Transverse colon (tissue), 4 donors: ENCODE measurements around the gene TMEM108. TPM values are rescaled to one million over a fixed set of nuclear protein-coding genes. Genes with fewer than 3 reads are reported as not detected.

Source experiments
- DNase-seq: peaks from one replicate; pipeline ENCODE4 v3.0.0-alpha.2; 2019
- H3K27ac ChIP-seq, 4 donors: fragments of 200-600 bp; sonication (generic); 2 replicates each; pipeline ENCODE4 v1.5.1; 2016 to 2018; ENCODE audit warnings: inconsistent platforms in 4 of 4
- H3K27me3 ChIP-seq: fragments of 200-600 bp; sonication (generic); 2 replicates; pipeline ENCODE4 v1.5.1; 2017; ENCODE audit warnings: inconsistent platforms
- H3K36me3 ChIP-seq, 4 donors: fragments of 200-600 bp; sonication (generic); 2 replicates each; pipeline ENCODE4 v1.5.1; 2017 to 2019; ENCODE audit warnings: inconsistent platforms in 4 of 4
- H3K4me1 ChIP-seq, 4 donors: fragments of 200-600 bp; sonication (generic); 2 replicates each; pipeline ENCODE4 v1.5.1; 2017 to 2020; ENCODE audit warnings: inconsistent platforms in 4 of 4
- H3K4me3 ChIP-seq, 4 donors: fragments of 200-600 bp; sonication (generic); 1 replicate in 1 of 4; 2 replicates in 3 of 4; pipeline versions ENCODE4 v1.5.1 to v1.6.1; 2017 to 2019; ENCODE audit warnings: inconsistent platforms in 4 of 4
- H3K9me3 ChIP-seq, 2 donors: fragments of 200-600 bp; sonication (generic); 2 replicates each; pipeline ENCODE4 v1.5.1; 2017 to 2019; ENCODE audit warnings: inconsistent platforms in 2 of 2
- EP300 ChIP-seq: sonication (generic); formaldehyde crosslinking; IDR thresholded peaks from one replicate; pipeline ENCODE4 v1.6.1; 2017; ENCODE audit warnings: antibody characterized with exemption, low read depth
- POLR2A ChIP-seq: fragments of 450-650 bp; IDR thresholded peaks from one replicate; pipeline ENCODE4 v1.6.1; 2016; ENCODE audit warnings: antibody characterized with exemption, mild to moderate bottlenecking, moderate library complexity
- POLR2AphosphoS5 ChIP-seq, 3 donors: sonication (generic); formaldehyde crosslinking; IDR thresholded peaks; one replicate each; pipeline ENCODE4 v1.6.1; 2016; ENCODE audit warnings: antibody characterized with exemption in 3 of 3
- WGBS, 2 donors: methylation state at CpG; one replicate each; pipeline ENCODE4 v1.1.5; 2018; ENCODE audit warnings: low coverage in 1 of 2; 5-methylcytosine and 5-hydroxymethylcytosine counted together
- in situ Hi-C, 4 donors: fragments of 200-750 bp; cut with MboI; loops; one replicate each; pipeline versions ENCODE4 v1.15.0 to v1.15.1; 2017; ENCODE audit warnings: low sequenced_read_pairs in 3 of 4, low pct_ligation_motif_present in 1 of 4, low pct_unique_long_range_greater_than_20kb in 1 of 4
- intact Hi-C: fragments of 100-400 bp; cut with DNase I; formaldehyde crosslinking; loops from one replicate; pipeline ENCODE4 v1.15.1; 2023; ENCODE audit warnings: low total_unique reads
- total RNA-seq, 4 donors: library from RNA; depleted of rRNA; stranded (reverse); fragments of >200 nt; gene quantifications; one replicate each; pipeline ENCODE4 v1.1.0, GENCODE V29; 2016
- TF ChIP-seq, protein P1 (sequence below), 5 experiments: fragments of 200-600 bp in 3 of 5; fragments of 450-650 bp in 2 of 5; sonication (generic) in 3 of 5; IDR thresholded peaks; 1 replicate in 2 of 5; 2 replicates in 3 of 5; pipeline ENCODE4 v1.5.1; 2016 to 2017; ENCODE audit warnings: antibody characterized with exemption in 5 of 5, inconsistent platforms in 3 of 5, mild to moderate bottlenecking in 2 of 5, moderate library complexity in 1 of 5

TMEM108 gene
- total RNA-seq, 4 donors from 2014 or later, result 0.14 to 1.4 (median 0.80) TPM; not detected in 1

DNA sequence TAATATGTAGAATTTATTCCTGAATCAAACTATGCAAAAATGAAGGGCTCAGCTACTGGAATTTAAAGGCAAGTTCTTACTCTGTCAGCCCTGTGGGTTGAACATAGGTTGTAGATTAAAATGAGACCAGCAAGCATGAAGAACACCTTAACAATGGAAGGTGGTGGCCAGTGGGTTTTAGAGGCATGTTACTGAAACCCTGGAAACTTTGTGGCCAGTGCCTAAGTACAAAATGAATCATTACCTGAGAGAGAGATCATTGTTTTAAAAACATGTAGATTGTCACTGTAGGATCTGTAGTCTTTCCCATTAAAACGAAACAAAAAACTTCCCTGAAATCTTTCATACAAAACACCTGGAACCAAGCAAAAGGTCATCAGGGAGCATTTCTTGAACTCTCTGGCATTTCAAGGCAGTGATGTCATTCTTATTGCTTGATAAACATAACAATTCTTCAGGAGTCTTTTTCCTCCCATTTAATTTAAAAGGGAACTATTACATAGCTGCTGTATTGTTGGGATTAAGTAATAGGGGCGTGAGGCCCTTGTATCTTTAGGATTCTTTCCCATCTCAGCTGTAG lies 51.8 kb downstream of the TMEM108 start:
- DNase-seq, result no peak
- H3K4me3 ChIP-seq, result no peak overlapping the region
- no peak overlapping the region for H3K27ac ChIP-seq
- no peaks in the 10 kb centered on the region for H3K27me3 ChIP-seq
- intact Hi-C loops, result no loop called here
- H3K9me3 ChIP-seq, result no peaks in the 10 kb centered on the region
- in situ Hi-C loops, result no loop called here
- 41 to 62% methylated on average over 2 of the region's 2 CpGs for WGBS, 2 donors
- no peaks in the 10 kb centered on the region for H3K4me1 ChIP-seq
- no peaks in the 10 kb centered on the region for H3K36me3 ChIP-seq
- TF ChIP-seq POLR2A (no peak), EP300 (no peak)

GRCh38 chr3:133092681-133093080 lies 54.5 kb downstream of the TMEM108 start:
- H3K4me1 ChIP-seq, result no peaks in the 10 kb centered on the region
- no peaks in the 10 kb centered on the region for H3K9me3 ChIP-seq
- in situ Hi-C loops (no loop called here), intact Hi-C loops (no loop called here)
- no peak overlapping the region for H3K27ac ChIP-seq
- TF ChIP-seq POLR2A (no peak), POLR2AphosphoS5 (IDR thresholded peaks at IDR 0.05) (no peak), EP300 (no peak)
- TF ChIP-seq, protein P1, sequence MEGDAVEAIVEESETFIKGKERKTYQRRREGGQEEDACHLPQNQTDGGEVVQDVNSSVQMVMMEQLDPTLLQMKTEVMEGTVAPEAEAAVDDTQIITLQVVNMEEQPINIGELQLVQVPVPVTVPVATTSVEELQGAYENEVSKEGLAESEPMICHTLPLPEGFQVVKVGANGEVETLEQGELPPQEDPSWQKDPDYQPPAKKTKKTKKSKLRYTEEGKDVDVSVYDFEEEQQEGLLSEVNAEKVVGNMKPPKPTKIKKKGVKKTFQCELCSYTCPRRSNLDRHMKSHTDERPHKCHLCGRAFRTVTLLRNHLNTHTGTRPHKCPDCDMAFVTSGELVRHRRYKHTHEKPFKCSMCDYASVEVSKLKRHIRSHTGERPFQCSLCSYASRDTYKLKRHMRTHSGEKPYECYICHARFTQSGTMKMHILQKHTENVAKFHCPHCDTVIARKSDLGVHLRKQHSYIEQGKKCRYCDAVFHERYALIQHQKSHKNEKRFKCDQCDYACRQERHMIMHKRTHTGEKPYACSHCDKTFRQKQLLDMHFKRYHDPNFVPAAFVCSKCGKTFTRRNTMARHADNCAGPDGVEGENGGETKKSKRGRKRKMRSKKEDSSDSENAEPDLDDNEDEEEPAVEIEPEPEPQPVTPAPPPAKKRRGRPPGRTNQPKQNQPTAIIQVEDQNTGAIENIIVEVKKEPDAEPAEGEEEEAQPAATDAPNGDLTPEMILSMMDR (IDR thresholded peaks at IDR 0.05), result no peak
- H3K36me3 ChIP-seq, result no peaks in the 10 kb centered on the region
- no peak for DNase-seq
- H3K27me3 ChIP-seq, result no peaks in the 10 kb centered on the region
- no peak overlapping the region for H3K4me3 ChIP-seq
- WGBS, 2 donors, result 70 to 90% methylated on average over 1 to 2 of the region's 2 CpGs

DNA sequence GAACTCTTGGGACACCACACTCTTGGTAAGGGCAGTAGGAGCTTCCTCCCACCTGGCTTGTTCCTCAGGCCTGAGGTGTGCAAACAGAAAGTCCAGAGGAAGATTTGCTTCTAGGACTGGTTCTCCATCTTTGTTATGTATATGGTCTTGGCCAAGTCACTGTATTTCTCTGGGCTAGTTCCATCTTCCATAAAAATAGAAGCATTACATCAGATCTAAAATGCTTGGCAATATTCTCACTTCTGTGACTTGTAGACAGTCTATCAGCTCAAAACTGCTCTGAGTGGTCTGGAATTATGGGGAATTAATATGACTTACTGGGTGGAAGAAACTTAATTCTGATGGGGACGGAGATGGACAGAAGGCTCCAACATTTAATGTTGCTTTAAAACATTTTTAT lies 55.2 kb downstream of the TMEM108 start:
- no peaks in the 10 kb centered on the region for H3K27me3 ChIP-seq
- in situ Hi-C loops (no loop called here), intact Hi-C loops (no loop called here)
- H3K4me1 ChIP-seq, result no peaks in the 10 kb centered on the region
- DNase-seq, result no peak
- no peak for TF ChIP-seq EP300
- TF ChIP-seq POLR2AphosphoS5 (IDR thresholded peaks at IDR 0.05), result no peak
- no peak for TF ChIP-seq POLR2A
- TF ChIP-seq, protein P1 (IDR thresholded peaks at IDR 0.05), result no peak
- no peak overlapping the region for H3K4me3 ChIP-seq
- no peaks in the 10 kb centered on the region for H3K9me3 ChIP-seq
- no peaks in the 10 kb centered on the region for H3K36me3 ChIP-seq
- 64% methylated on average over 1 of the region's 1 CpG; no CpG with 5 or more reads in 1 of the 2 donors for WGBS, 2 donors
- H3K27ac ChIP-seq, result no peak overlapping the region

- Histone ChIP-seq H3K36me3 (no peaks in the 10 kb centered on the region), H3K27me3 (no peaks in the 10 kb centered on the region), H3K4me1 (no peaks in the 10 kb centered on the region), H3K9me3 (no peaks in the 10 kb centered on the region), H3K27ac (no peak overlapping the region), H3K4me3 (no peak overlapping the region)
- in situ Hi-C loops (no loop called here), intact Hi-C loops (no loop called here)
- TF ChIP-seq POLR2A (no peak), POLR2AphosphoS5 (IDR thresholded peaks at IDR 0.05) (no peak), EP300 (no peak)
- TF ChIP-seq, protein P1 (IDR thresholded peaks at IDR 0.05), result no peak
- DNase-seq, result no peak
- WGBS, 2 donors, result 51 to 60% methylated on average over 3 of the region's 3 CpGs
These were observed 58.9 kb downstream of the TMEM108 start for GRCh38 chr3:133096900-133097613.

- no peak for DNase-seq
- no peak overlapping the region for H3K4me3 ChIP-seq
- H3K4me1 ChIP-seq, result no peaks in the 10 kb centered on the region
- no peaks in the 10 kb centered on the region for H3K27me3 ChIP-seq
- H3K36me3 ChIP-seq, result no peaks in the 10 kb centered on the region
- in situ Hi-C loops, result no loop called here
- H3K27ac ChIP-seq, result no peak overlapping the region
- no peaks in the 10 kb centered on the region for H3K9me3 ChIP-seq
- intact Hi-C loops, result no loop called here
- TF ChIP-seq POLR2A (no peak), POLR2AphosphoS5 (IDR thresholded peaks at IDR 0.05) (no peak), EP300 (no peak)
- TF ChIP-seq, protein P1 (IDR thresholded peaks at IDR 0.05), result no peak
These were observed 65.5 kb downstream of the TMEM108 start for GRCh38 chr3:133103706-133104105.
